Stimulated activated CD8-positive, alpha-beta memory T cell treated with anti-CD3 and anti-CD28 coated beads, Interleukin-4, amount 100 ng/mL, for 48 hours (primary cell): ENCODE data around the gene TMEM81.

Experiments
- DNase-seq: peaks from one replicate; pipeline ENCODE4 v3.0.0-alpha.2; 2020

The TMEM81 gene

GRCh38 chr1:205057808-205058575 lies 26.3 kb downstream of the TMEM81 start:
- DNase-seq, result no peak

- DNase-seq, result no peak
These were observed 27.2 kb downstream of the TMEM81 start for GRCh38 chr1:205056956-205057568.

- no peak for DNase-seq
These were observed 28.1 kb downstream of the TMEM81 start for GRCh38 chr1:205056188-205056611.

- DNase-seq, result no peak
These were observed 30.2 kb downstream of the TMEM81 start for GRCh38 chr1:205054013-205054412.

GRCh38 chr1:205053296-205053695 lies 31.0 kb downstream of the TMEM81 start:
- no peak for DNase-seq

GRCh38 chr1:205052690-205053089 lies 31.6 kb downstream of the TMEM81 start:
- DNase-seq, result no peak

GRCh38 chr1:205049479-205049878 lies 34.8 kb downstream of the TMEM81 start:
- DNase-seq, result no peak

GRCh38 chr1:205048382-205048781 lies 35.9 kb downstream of the TMEM81 start:
- DNase-seq, result no peak

GRCh38 chr1:205047764-205048231 lies 36.5 kb downstream of the TMEM81 start:
- DNase-seq, result no peak

GRCh38 chr1:205046870-205047269 lies 37.4 kb downstream of the TMEM81 start:
- no peak for DNase-seq

- DNase-seq, result no peak
These were observed 39.1 kb downstream of the TMEM81 start for GRCh38 chr1:205045146-205045545.

GRCh38 chr1:205044741-205045140 lies 39.5 kb downstream of the TMEM81 start:
- DNase-seq, result no peak

GRCh38 chr1:205043866-205044265 lies 40.4 kb downstream of the TMEM81 start:
- DNase-seq, result no peak

GRCh38 chr1:205042911-205043806 lies 41.1 kb downstream of the TMEM81 start, which contains the start of gene CNTN2:
Gene CNTN2, plus strand, starts transcription at chr1:205043212. Its CDS starts 9,974 bp downstream, at chr1:205053186.
- no peak for DNase-seq

GRCh38 chr1:205041998-205042910 lies 42.0 kb downstream of the TMEM81 start:
- no peak for DNase-seq

GRCh38 chr1:205041001-205041715 lies 43.1 kb downstream of the TMEM81 start:
- DNase-seq, result no peak

GRCh38 chr1:205038132-205038786 lies 46.0 kb downstream of the TMEM81 start:
- DNase-seq, result no peak

- no peak for DNase-seq
These were observed 46.7 kb downstream of the TMEM81 start for GRCh38 chr1:205037539-205037938.
